HG03460 (cell line): ENCODE results near the gene KRTAP4-2.
"Not testable (repeated sequence)": the region's sequence is repeated elsewhere in the genome, so short reads cannot be mapped to it uniquely, and the experiment has no call there.

ENCODE experiments used
- ATAC-seq: cut with Tn5 transposase; IDR thresholded peaks from one replicate; pipeline ENCODE4 v1.9.1; 2021; ENCODE audit not compliant: unreplicated experiment

Gene KRTAP4-2

GRCh38 chr17:41177727-41178271, at the start of gene KRTAP4-2:
Gene KRTAP4-2 (minus strand): TSS chr17:41178221. CDS start chr17:41178164, 57 bp downstream.
- no peak for ATAC-seq

DNA sequence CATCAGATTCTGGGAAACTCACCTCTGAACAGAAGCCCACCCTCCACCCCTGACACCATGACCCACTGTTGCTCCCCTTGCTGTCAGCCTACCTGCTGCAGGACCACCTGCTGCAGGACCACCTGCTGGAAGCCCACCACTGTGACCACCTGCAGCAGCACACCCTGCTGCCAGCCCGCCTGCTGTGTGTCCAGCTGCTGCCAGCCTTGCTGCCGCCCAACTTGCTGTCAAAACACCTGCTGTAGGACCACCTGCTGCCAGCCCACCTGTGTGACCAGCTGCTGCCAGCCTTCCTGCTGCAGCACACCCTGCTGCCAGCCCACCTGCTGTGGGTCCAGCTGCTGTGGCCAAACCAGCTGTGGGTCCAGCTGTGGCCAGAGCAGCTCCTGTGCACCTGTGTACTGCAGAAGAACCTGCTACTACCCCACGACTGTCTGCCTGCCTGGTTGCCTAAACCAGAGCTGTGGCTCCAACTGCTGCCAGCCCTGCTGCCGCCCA, 48.6 kb upstream of the KRTAP4-2 start, which contains the start of gene KRTAP9-2:
Gene KRTAP9-2, plus strand, starts transcription at position 51 of the 498 bp plus-strand sequence. Its CDS starts 7 bp downstream, at position 58.
- ATAC-seq = not testable (repeated sequence)

DNA sequence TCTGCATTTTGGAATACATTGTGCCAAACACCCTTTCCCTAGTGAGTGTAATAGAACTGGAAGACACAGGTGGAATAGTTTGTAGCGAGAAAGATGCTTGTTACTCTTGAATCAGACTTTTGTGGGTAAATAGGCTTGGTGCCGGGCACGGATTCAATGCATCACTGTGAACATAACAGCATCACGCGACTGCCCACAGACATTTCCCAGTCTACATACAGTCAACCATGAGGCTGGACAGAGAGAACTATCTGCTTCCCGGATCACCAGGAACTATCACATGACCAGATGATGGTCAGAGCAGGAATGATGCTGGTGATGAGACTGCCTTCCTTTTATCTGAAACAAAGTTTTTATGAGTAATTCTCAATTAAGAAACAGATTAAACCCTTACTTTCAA, 48.0 kb upstream of the KRTAP4-2 start:
- no peak for ATAC-seq

DNA sequence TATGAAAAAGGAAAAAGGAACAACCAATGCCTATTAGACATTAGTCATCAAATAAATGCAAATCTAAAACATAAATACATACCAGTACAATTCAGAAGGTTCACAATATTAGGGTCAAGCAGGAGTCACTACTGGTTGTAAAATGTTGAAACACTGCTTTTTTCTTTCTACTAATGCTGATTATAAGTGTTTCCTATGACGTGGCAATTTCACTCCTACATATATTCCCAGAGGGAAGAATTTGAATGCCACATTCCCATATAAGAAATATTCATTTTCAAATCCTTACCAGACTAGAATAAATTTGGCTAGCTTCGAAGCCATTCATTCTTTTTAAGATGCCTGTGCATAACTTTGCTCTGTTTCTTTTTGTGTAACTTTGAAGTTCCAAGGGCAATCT, 45.8 kb upstream of the KRTAP4-2 start:
- ATAC-seq = no peak

DNA sequence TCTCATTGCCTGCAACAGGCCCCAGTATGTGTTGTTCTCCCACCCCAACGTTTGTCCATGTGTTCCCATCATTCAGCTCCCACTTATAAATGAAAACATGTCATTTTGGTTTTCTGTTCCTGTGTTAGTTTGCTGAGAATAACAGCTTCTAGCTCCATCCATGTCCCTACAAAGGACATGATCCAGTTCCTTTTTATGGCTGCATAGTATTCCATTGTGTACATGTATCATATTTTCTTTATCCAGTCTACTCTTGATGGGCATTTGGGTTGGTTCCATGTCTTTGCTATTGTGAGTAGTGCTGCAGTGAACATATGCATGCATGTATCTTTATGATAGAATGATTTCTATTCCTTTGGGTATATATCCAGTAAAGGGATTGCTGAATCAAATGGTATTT, 37.7 kb upstream of the KRTAP4-2 start:
- ATAC-seq = no peak

GRCh38 chr17:41212524-41213169, 34.6 kb upstream of the KRTAP4-2 start:
- no peak for ATAC-seq

- ATAC-seq = no peak
Observed at GRCh38 chr17:41211845-41212466, 33.9 kb upstream of the KRTAP4-2 start.

- no peak for ATAC-seq
Observed at GRCh38 chr17:41199421-41200078, 21.5 kb upstream of the KRTAP4-2 start.

- no peak for ATAC-seq
Observed at GRCh38 chr17:41196068-41196467, 18.0 kb upstream of the KRTAP4-2 start.

GRCh38 chr17:41190328-41190727, 12.3 kb upstream of the KRTAP4-2 start:
- no peak for ATAC-seq

GRCh38 chr17:41189837-41190318, 11.9 kb upstream of the KRTAP4-2 start, which contains the start of gene KRTAP9-1:
Gene KRTAP9-1 (plus strand): TSS chr17:41189887. CDS start chr17:41189887, 0 bp downstream.
- ATAC-seq = not testable (repeated sequence)

DNA sequence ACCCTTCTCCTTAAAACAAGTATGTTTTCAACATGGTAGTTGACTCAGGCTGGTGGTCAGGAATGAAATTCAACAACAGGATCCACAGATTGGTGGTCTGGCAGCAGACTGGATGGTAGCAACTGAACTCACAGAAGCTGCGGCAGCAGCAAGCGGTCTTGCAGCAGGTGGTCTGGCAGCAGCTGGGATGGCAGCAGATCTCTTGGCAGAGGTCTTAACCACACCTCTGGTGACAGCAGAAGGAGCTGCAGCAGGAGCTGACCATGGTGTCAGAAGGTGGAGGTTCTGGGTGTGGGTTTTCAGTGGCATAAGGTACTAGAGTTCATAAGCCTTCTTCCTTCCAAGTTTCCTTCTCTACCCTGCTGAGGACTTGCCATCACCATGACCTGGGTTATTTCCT, 8.9 kb upstream of the KRTAP4-2 start:
- no peak for ATAC-seq

- no peak for ATAC-seq
Observed at GRCh38 chr17:41185001-41185400, 7.0 kb upstream of the KRTAP4-2 start.

DNA sequence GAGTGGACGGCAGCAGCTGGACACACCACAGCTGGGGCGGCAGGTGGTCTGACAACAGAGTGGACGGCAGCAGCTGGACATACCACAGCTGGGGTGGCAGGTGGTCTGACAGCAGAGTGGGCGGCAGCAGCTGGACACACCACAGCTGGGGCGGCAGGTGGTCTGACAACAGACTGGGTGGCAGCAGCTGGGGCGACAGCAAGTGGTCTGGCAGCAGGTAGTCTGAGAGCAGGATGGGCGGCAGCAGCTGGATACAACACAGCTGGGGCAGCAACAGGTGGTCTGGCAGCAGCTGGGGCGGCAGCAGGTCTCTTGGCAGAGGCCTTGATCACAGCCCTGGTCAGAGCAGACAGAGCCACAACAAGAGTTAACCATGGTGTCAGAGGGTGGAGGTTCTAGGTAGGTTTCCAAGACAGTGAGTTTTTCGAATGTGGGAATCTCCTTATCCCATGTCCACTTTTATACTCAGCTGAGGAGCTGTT, 6.5 kb upstream of the KRTAP4-2 start, which contains the start of gene KRTAP4-1:
Gene KRTAP4-1, minus strand, starts transcription at position 432 of the 482 bp plus-strand sequence. Its CDS starts 57 bp downstream, at position 375.
- ATAC-seq = no peak

DNA sequence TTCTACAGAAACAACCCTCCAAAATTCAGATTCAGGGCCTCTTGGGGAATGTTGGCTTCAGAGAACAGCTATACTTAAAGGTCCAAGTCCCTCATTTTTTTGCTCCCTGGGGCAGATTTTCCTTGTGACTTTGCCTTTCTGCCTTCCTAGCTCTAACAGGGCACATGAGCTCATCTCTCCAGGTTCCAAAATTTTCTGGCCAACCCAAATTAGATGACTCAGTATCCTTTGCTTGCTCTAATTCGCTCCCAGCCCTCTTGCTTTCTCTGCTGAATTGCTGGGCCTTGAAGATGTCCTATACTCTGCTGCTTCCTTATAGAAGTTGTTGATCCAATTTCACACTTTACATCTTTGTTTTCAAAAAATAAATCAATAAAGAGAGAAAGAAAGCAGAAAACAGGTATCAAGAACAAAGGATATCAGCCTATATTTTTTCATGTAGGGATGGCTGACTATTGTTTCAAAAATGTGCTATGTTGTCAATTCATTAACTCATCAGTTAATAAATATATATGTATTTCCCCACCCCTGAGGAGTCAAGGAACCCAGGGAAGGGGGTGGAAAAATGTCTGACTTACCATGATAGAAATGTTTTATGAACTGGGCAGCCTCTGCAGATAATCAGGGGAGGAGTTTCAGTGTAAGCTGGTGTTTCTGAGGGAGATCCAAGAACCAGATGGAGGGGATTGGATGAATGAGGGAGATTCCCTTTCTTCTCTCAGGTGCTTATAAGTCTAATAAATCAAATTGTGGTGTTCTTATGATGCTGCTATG, 1.0 kb upstream of the KRTAP4-2 start:
- no peak for ATAC-seq

GRCh38 chr17:41178341-41178740, 320 bp upstream of the KRTAP4-2 start:
- no peak for ATAC-seq

GRCh38 chr17:41176744-41177387, 1.2 kb downstream of the KRTAP4-2 start:
- no peak for ATAC-seq

GRCh38 chr17:41171886-41172285, 6.1 kb downstream of the KRTAP4-2 start:
- no peak for ATAC-seq

DNA sequence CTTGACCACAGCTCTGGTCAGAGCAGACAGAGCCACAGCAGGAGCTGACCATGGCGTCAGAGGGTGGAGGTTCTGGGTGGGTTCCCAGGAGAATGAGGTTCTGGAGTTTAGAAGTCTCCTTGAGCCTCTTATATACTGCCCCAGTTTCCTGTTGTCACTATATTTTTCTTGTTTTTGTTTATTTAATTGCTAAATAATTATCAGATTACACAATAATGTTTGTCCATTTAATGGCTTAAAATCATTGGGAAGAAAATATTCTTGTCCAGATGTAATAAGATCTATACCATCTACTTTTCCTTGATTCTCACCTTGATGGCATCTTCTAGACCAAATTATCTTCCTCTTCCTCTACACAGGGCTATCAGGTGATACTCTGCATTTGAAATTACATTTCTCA, 9.9 kb downstream of the KRTAP4-2 start, which contains the start of gene KRTAP4-3:
Gene KRTAP4-3, minus strand, starts transcription at position 101 of the 400 bp plus-strand sequence. Its CDS starts 49 bp downstream, at position 52.
- no peak for ATAC-seq

DNA sequence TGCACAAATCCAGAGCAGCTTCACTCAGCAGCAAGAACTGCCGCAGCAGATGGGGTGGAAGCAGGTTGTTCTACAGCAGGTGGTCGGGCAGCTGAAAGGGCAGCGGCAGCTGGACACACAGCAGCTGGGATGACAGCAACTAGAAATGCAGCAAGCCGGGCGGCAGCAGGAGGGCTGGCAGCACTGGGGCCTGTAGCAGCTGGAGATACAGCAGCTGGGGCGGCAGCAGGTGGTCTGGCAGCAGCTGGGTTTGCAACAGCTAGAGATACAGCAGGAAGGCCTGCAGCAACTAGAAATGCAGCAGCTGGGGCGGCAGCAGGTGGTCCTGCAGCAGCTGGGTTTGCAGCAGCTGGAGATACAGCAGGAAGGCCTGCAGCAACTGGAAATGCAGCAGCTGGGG, 10.5 kb downstream of the KRTAP4-2 start:
- ATAC-seq = no peak
